Stimulated activated memory B cell treated with anti-CD40 and anti-IgM and Interleukin-4, amounts not matched to agents 10 μg/mL and 1 μg/mL and 100 μg/mL, for 72 hours (primary cell): ENCODE data around the gene KLHL26.
"Not testable (repeated sequence)": the region's sequence is repeated elsewhere in the genome, so short reads cannot be mapped to it uniquely, and the experiment has no call there.

Experiments used
- ATAC-seq: fragments of 150-1000 bp; cut with Tn5 transposase; 2 replicates; pipeline ENCODE4 v1.10.0; 2021
- H3K27ac Mint-ChIP-seq: one replicate; pipeline ENCODE4 v1.8.0; 2022; ENCODE audit warnings: mild to moderate bottlenecking, mixed read lengths
- H3K27me3 Mint-ChIP-seq: one replicate; pipeline ENCODE4 v1.8.0; 2022; ENCODE audit warnings: mixed read lengths
- H3K36me3 Mint-ChIP-seq: one replicate; pipeline ENCODE4 v1.8.0; 2022; ENCODE audit warnings: mixed read lengths
- H3K4me1 Mint-ChIP-seq: one replicate; pipeline ENCODE4 v1.8.0; 2022; ENCODE audit warnings: mixed read lengths
- H3K4me3 Mint-ChIP-seq: one replicate; pipeline ENCODE4 v1.8.0; 2022; ENCODE audit warnings: mild to moderate bottlenecking, moderate library complexity, mixed read lengths
- H3K9me3 Mint-ChIP-seq: one replicate; pipeline ENCODE4 v1.8.0; 2022; ENCODE audit warnings: mixed read lengths

KLHL26 gene

GRCh38 chr19:18636969-18637629 lies at the start of gene KLHL26:
Gene KLHL26 (plus strand): TSS chr19:18637028. CDS start chr19:18637055, 27 bp downstream.
- no peaks in the 10 kb centered on the region for H3K9me3 Mint-ChIP-seq
- H3K27ac Mint-ChIP-seq, result peak within 1 kb of the TSS; percentile 79
- no peak for ATAC-seq
- no peaks in the 10 kb centered on the region for H3K36me3 Mint-ChIP-seq
- H3K4me1 Mint-ChIP-seq, result peaks cover 32% of the 10 kb centered on the region
- H3K4me3 Mint-ChIP-seq, result peak within 1 kb of the TSS; percentile 87
- no peaks in the 10 kb centered on the region for H3K27me3 Mint-ChIP-seq

GRCh38 chr19:18587561-18587960 lies 49.3 kb upstream of the KLHL26 start:
- Mint-ChIP-seq H3K4me3 (peak overlapping the region; percentile 86), H3K9me3 (no peaks in the 10 kb centered on the region), H3K27ac (peak overlapping the region; percentile 92), H3K4me1 (peaks cover 46% of the 10 kb centered on the region), H3K27me3 (no peaks in the 10 kb centered on the region), H3K36me3 (peaks cover 6% of the 10 kb centered on the region)
- ATAC-seq, result no peak

GRCh38 chr19:18587962-18588610 lies 48.7 kb upstream of the KLHL26 start:
- H3K4me3 Mint-ChIP-seq, result peak overlapping the region; percentile 86
- H3K27me3 Mint-ChIP-seq, result no peaks in the 10 kb centered on the region
- H3K27ac Mint-ChIP-seq, result peak overlapping the region; percentile 92
- no peaks in the 10 kb centered on the region for H3K9me3 Mint-ChIP-seq
- ATAC-seq, result no peak
- H3K4me1 Mint-ChIP-seq, result peaks cover 46% of the 10 kb centered on the region
- peaks cover 6% of the 10 kb centered on the region for H3K36me3 Mint-ChIP-seq

- peak; percentile 95 for ATAC-seq
- no peaks in the 10 kb centered on the region for H3K27me3 Mint-ChIP-seq
- peaks cover 53% of the 10 kb centered on the region for H3K4me1 Mint-ChIP-seq
- peaks cover 6% of the 10 kb centered on the region for H3K36me3 Mint-ChIP-seq
- peak within 1 kb of the TSS; percentile 86 for H3K4me3 Mint-ChIP-seq
- peak within 1 kb of the TSS; percentile 92 for H3K27ac Mint-ChIP-seq
- no peaks in the 10 kb centered on the region for H3K9me3 Mint-ChIP-seq
These were observed 48.0 kb upstream of the KLHL26 start, which contains the start of gene REX1BD for GRCh38 chr19:18588611-18589379. Gene REX1BD (plus strand): TSS chr19:18588798. CDS start chr19:18588802, 4 bp downstream.

GRCh38 chr19:18589380-18590272 lies 47.2 kb upstream of the KLHL26 start:
- Mint-ChIP-seq H3K27ac (peak overlapping the region; percentile 92), H3K4me3 (peak overlapping the region; percentile 86), H3K36me3 (peaks cover 6% of the 10 kb centered on the region), H3K27me3 (no peaks in the 10 kb centered on the region), H3K4me1 (peaks cover 57% of the 10 kb centered on the region), H3K9me3 (no peaks in the 10 kb centered on the region)
- peak; percentile 64 for ATAC-seq

GRCh38 chr19:18590273-18591272 lies 46.3 kb upstream of the KLHL26 start:
- no peak for ATAC-seq
- Mint-ChIP-seq H3K9me3 (no peaks in the 10 kb centered on the region), H3K4me1 (peaks cover 56% of the 10 kb centered on the region)

GRCh38 chr19:18591735-18592385 lies 45.0 kb upstream of the KLHL26 start:
- Mint-ChIP-seq H3K27me3 (peaks cover 14% of the 10 kb centered on the region), H3K27ac (no peak overlapping the region), H3K4me3 (peak overlapping the region; percentile 48), H3K4me1 (peaks cover 51% of the 10 kb centered on the region), H3K9me3 (no peaks in the 10 kb centered on the region), H3K36me3 (peaks cover 6% of the 10 kb centered on the region)
- no peak for ATAC-seq

More at GRCh38 chr19:18590273-18591272, 46.3 kb upstream of the KLHL26 start:
- H3K36me3 Mint-ChIP-seq, result peaks cover 6% of the 10 kb centered on the region
- H3K4me3 Mint-ChIP-seq, result peak overlapping the region; percentile 86
- peak overlapping the region; percentile 92 for H3K27ac Mint-ChIP-seq
- peaks cover 1% of the 10 kb centered on the region for H3K27me3 Mint-ChIP-seq

- H3K36me3 Mint-ChIP-seq, result not testable (repeated sequence)
These were observed 44.1 kb upstream of the KLHL26 start for GRCh38 chr19:18592732-18593131.

GRCh38 chr19:18593367-18594095 lies 43.3 kb upstream of the KLHL26 start:
- Mint-ChIP-seq H3K4me3 (peak overlapping the region; percentile 32), H3K4me1 (peaks cover 41% of the 10 kb centered on the region)

More at GRCh38 chr19:18592732-18593131, 44.1 kb upstream of the KLHL26 start:
- H3K27ac Mint-ChIP-seq, ATAC-seq, H3K4me3 Mint-ChIP-seq, H3K9me3 Mint-ChIP-seq: not testable (repeated sequence)
- peaks cover 47% of the 10 kb centered on the region for H3K4me1 Mint-ChIP-seq
- H3K27me3 Mint-ChIP-seq, result peaks cover 17% of the 10 kb centered on the region

GRCh38 chr19:18594096-18594823 lies 42.6 kb upstream of the KLHL26 start:
- Mint-ChIP-seq H3K4me3 (peak overlapping the region; percentile 58), H3K36me3 (peaks cover 6% of the 10 kb centered on the region), H3K27me3 (peaks cover 33% of the 10 kb centered on the region), H3K4me1 (peaks cover 39% of the 10 kb centered on the region), H3K27ac (peak overlapping the region; percentile 48), H3K9me3 (no peaks in the 10 kb centered on the region)
- ATAC-seq, result peak; percentile 77

More at GRCh38 chr19:18593367-18594095, 43.3 kb upstream of the KLHL26 start:
- no peak for ATAC-seq
- H3K27me3 Mint-ChIP-seq, result peaks cover 25% of the 10 kb centered on the region
- peaks cover 6% of the 10 kb centered on the region for H3K36me3 Mint-ChIP-seq
- H3K27ac Mint-ChIP-seq, result peak overlapping the region; percentile 49
- H3K9me3 Mint-ChIP-seq, result no peaks in the 10 kb centered on the region

- Mint-ChIP-seq H3K27ac (peak overlapping the region; percentile 48), H3K36me3 (peaks cover 6% of the 10 kb centered on the region)
These were observed 41.9 kb upstream of the KLHL26 start for GRCh38 chr19:18594824-18595373.

GRCh38 chr19:18595475-18595874 lies 41.4 kb upstream of the KLHL26 start:
- H3K27ac Mint-ChIP-seq, result no peak overlapping the region
- ATAC-seq, result no peak
- no peaks in the 10 kb centered on the region for H3K9me3 Mint-ChIP-seq
- peaks cover 27% of the 10 kb centered on the region for H3K4me1 Mint-ChIP-seq
- H3K36me3 Mint-ChIP-seq, result peaks cover 6% of the 10 kb centered on the region
- H3K27me3 Mint-ChIP-seq, result peaks cover 39% of the 10 kb centered on the region
- H3K4me3 Mint-ChIP-seq, result no peak overlapping the region

More at GRCh38 chr19:18594824-18595373, 41.9 kb upstream of the KLHL26 start:
- ATAC-seq, result peak; percentile 1
- Mint-ChIP-seq H3K4me1 (peaks cover 33% of the 10 kb centered on the region), H3K4me3 (peak overlapping the region; percentile 58), H3K27me3 (peaks cover 39% of the 10 kb centered on the region), H3K9me3 (no peaks in the 10 kb centered on the region)
